ENCODE data around the gene IDI1.

IDI1 gene

GRCh38 chr10:1029838-1030237 is 19.1 kb downstream of the IDI1 start:
- H3K4me2 ChIP-seq (ENCODE audit: low read depth, low read length, poor library complexity, severe bottlenecking) = no peak overlapping the region
- no peak for TF ChIP-seq EZH2phosphoT487 (IDR thresholded peaks at IDR 0.05; ENCODE audit: borderline replicate concordance)
- TF ChIP-seq, protein P1, sequence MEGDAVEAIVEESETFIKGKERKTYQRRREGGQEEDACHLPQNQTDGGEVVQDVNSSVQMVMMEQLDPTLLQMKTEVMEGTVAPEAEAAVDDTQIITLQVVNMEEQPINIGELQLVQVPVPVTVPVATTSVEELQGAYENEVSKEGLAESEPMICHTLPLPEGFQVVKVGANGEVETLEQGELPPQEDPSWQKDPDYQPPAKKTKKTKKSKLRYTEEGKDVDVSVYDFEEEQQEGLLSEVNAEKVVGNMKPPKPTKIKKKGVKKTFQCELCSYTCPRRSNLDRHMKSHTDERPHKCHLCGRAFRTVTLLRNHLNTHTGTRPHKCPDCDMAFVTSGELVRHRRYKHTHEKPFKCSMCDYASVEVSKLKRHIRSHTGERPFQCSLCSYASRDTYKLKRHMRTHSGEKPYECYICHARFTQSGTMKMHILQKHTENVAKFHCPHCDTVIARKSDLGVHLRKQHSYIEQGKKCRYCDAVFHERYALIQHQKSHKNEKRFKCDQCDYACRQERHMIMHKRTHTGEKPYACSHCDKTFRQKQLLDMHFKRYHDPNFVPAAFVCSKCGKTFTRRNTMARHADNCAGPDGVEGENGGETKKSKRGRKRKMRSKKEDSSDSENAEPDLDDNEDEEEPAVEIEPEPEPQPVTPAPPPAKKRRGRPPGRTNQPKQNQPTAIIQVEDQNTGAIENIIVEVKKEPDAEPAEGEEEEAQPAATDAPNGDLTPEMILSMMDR (conservative IDR thresholded peaks at IDR 0.05; ENCODE audit: low read length) = no peak
- no peaks in the 10 kb centered on the region for H3K27me3 ChIP-seq (ENCODE audit: insufficient read depth, low read length, poor library complexity, severe bottlenecking)
- no peak overlapping the region for H2AFZ ChIP-seq (ENCODE audit: low read length)
- no peaks in the 10 kb centered on the region for H3K36me3 ChIP-seq (ENCODE audit: insufficient read depth, low read length)
- no peaks in the 10 kb centered on the region for H3F3A ChIP-seq (ENCODE audit: low read depth)
- no peak overlapping the region for H3K9ac ChIP-seq (ENCODE audit: low read depth, low read length, poor library complexity, severe bottlenecking)
- H3K79me2 ChIP-seq (ENCODE audit: insufficient read depth, low read length) = no peaks in the 10 kb centered on the region
- H3K4me3 ChIP-seq (ENCODE audit: low read length, poor library complexity, severe bottlenecking) = no peak overlapping the region
- H3K9me2 ChIP-seq (replicated peaks; ENCODE audit: low read depth, low read length) = no peaks in the 10 kb centered on the region
- H3K9me3 ChIP-seq (ENCODE audit: insufficient read depth, low read depth, low read length) = no peaks in the 10 kb centered on the region
- no peaks in the 10 kb centered on the region for H4K20me1 ChIP-seq (ENCODE audit: insufficient read depth, low read length, poor library complexity, severe bottlenecking)
- no peaks in the 10 kb centered on the region for H3K4me1 ChIP-seq (ENCODE audit: insufficient read depth, low read length, poor library complexity, severe bottlenecking)

- H3F3A ChIP-seq (ENCODE audit: low read depth) = no peaks in the 10 kb centered on the region
- H3K9ac ChIP-seq (ENCODE audit: low read depth, low read length, poor library complexity, severe bottlenecking) = no peak overlapping the region
- no peaks in the 10 kb centered on the region for H3K9me2 ChIP-seq (replicated peaks; ENCODE audit: low read depth, low read length)
- no peaks in the 10 kb centered on the region for H3K79me2 ChIP-seq (ENCODE audit: insufficient read depth, low read length)
- H3K4me3 ChIP-seq (ENCODE audit: low read length, poor library complexity, severe bottlenecking) = no peak overlapping the region
- no peak overlapping the region for H3K4me2 ChIP-seq (ENCODE audit: low read depth, low read length, poor library complexity, severe bottlenecking)
- H2AFZ ChIP-seq (ENCODE audit: low read length) = no peak overlapping the region
- H3K27me3 ChIP-seq (ENCODE audit: insufficient read depth, low read length, poor library complexity, severe bottlenecking) = no peaks in the 10 kb centered on the region
- no peaks in the 10 kb centered on the region for H3K4me1 ChIP-seq (ENCODE audit: insufficient read depth, low read length, poor library complexity, severe bottlenecking)
- TF ChIP-seq, protein P1 (conservative IDR thresholded peaks at IDR 0.05; ENCODE audit: low read length) = no peak
- no peak for TF ChIP-seq EZH2phosphoT487 (IDR thresholded peaks at IDR 0.05; ENCODE audit: borderline replicate concordance)
- H3K9me3 ChIP-seq (ENCODE audit: insufficient read depth, low read depth, low read length) = no peaks in the 10 kb centered on the region
- no peaks in the 10 kb centered on the region for H3K36me3 ChIP-seq (ENCODE audit: insufficient read depth, low read length)
- H4K20me1 ChIP-seq (ENCODE audit: insufficient read depth, low read length, poor library complexity, severe bottlenecking) = no peaks in the 10 kb centered on the region
Observed at GRCh38 chr10:1026578-1026977, 22.3 kb downstream of the IDI1 start.

DNA sequence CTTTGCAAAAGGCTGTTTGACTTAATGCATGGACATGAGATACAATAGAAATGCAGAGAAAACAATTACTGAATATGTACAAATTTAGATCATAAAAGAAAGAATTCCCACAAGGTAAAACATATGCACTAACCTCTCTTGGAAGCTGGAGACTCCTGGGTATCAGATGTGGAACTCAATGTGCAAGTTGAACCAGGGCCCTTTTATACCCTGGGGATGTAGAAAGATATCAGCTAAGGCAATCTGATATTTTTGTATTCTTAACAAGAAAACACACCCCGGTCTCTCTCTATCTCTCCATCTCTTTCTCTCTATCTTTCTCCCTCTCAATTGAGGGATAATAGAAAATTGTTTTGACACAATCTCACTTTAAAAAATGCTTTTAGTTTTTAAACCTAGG is 23.2 kb downstream of the IDI1 start, which contains the start of gene IDI2:
TSS of gene IDI2 (minus strand) at position 177 of the 400 bp plus-strand sequence. CDS start 1,136 bp downstream, outside the sequence.
- no peak within 1 kb of the TSS for H3K9ac ChIP-seq (ENCODE audit: low read depth, low read length, poor library complexity, severe bottlenecking)
- H3K27me3 ChIP-seq (ENCODE audit: insufficient read depth, low read length, poor library complexity, severe bottlenecking) = no peaks in the 10 kb centered on the region
- H3K4me1 ChIP-seq (ENCODE audit: insufficient read depth, low read length, poor library complexity, severe bottlenecking) = no peaks in the 10 kb centered on the region
- no peak within 1 kb of the TSS for H2AFZ ChIP-seq (ENCODE audit: low read length)
- H3K4me3 ChIP-seq (ENCODE audit: low read length, poor library complexity, severe bottlenecking) = no peak within 1 kb of the TSS
- no peaks in the 10 kb centered on the region for H3K9me2 ChIP-seq (replicated peaks; ENCODE audit: low read depth, low read length)
- H4K20me1 ChIP-seq (ENCODE audit: insufficient read depth, low read length, poor library complexity, severe bottlenecking) = no peaks in the 10 kb centered on the region
- no peaks in the 10 kb centered on the region for H3K36me3 ChIP-seq (ENCODE audit: insufficient read depth, low read length)
- no peak within 1 kb of the TSS for H3K4me2 ChIP-seq (ENCODE audit: low read depth, low read length, poor library complexity, severe bottlenecking)
- TF ChIP-seq, protein P1 (conservative IDR thresholded peaks at IDR 0.05; ENCODE audit: low read length) = no peak
- TF ChIP-seq EZH2phosphoT487 (IDR thresholded peaks at IDR 0.05; ENCODE audit: borderline replicate concordance) = no peak
- H3K9me3 ChIP-seq (ENCODE audit: insufficient read depth, low read depth, low read length) = no peaks in the 10 kb centered on the region
- no peaks in the 10 kb centered on the region for H3K79me2 ChIP-seq (ENCODE audit: insufficient read depth, low read length)
- no peaks in the 10 kb centered on the region for H3F3A ChIP-seq (ENCODE audit: low read depth)

All from Loucy (cell line).